Astrocyte (in vitro differentiated cells and primary cell): ENCODE results near the gene PSMD2. TPM values are rescaled to one million over a fixed set of nuclear protein-coding genes. Genes with fewer than 3 reads are reported as not detected.

Experiments
- DNase-seq: peaks from one replicate; pipeline ENCODE4 v3.0.0-alpha.2; 2010; ENCODE audit warnings: low read depth
- FAIRE-seq: peaks from 2 replicates; lab custom pipeline; 2011; peaks lifted over from hg19 to GRCh38; lab: Jason Lieb, UNC
- H2AFZ ChIP-seq: 2 replicates; pipeline ENCODE4 v1.6.0; 2012; ENCODE audit warnings: low read depth, low read length, inconsistent platforms
- H3K27ac ChIP-seq: 2 replicates; pipeline ENCODE4 v1.5.1; 2011; ENCODE audit warnings: low read depth, low read length, inconsistent platforms
- H3K27me3 ChIP-seq: 2 replicates; pipeline ENCODE4 v1.6.0; 2011; ENCODE audit warnings: low read length, inconsistent platforms; ENCODE audit not compliant: insufficient read depth
- H3K36me3 ChIP-seq: 2 replicates; pipeline ENCODE4 v1.5.1; 2011; ENCODE audit warnings: low read length, inconsistent platforms; ENCODE audit not compliant: insufficient read depth
- H3K4me1 ChIP-seq: 2 replicates; pipeline ENCODE4 v1.5.1; 2011; ENCODE audit warnings: low read length, inconsistent platforms; ENCODE audit not compliant: insufficient read depth
- H3K4me2 ChIP-seq: 2 replicates; pipeline ENCODE4 v1.6.0; 2012; ENCODE audit warnings: low read length, inconsistent platforms
- H3K4me3 ChIP-seq: 2 replicates; pipeline ENCODE4 v1.5.1; 2011; ENCODE audit warnings: low read depth, mild to moderate bottlenecking, low read length, inconsistent platforms; ENCODE audit not compliant: insufficient read depth
- H3K79me2 ChIP-seq: 2 replicates; pipeline ENCODE4 v1.6.0; 2012; ENCODE audit warnings: mild to moderate bottlenecking, low read length, inconsistent platforms; ENCODE audit not compliant: insufficient read depth
- H3K9ac ChIP-seq: 2 replicates; pipeline ENCODE4 v1.6.0; 2012; ENCODE audit warnings: mild to moderate bottlenecking, low read length, inconsistent platforms
- H3K9me3 ChIP-seq: 2 replicates; pipeline ENCODE4 v1.5.1; 2012; ENCODE audit warnings: low read depth, mild to moderate bottlenecking, low read length, inconsistent platforms; ENCODE audit not compliant: insufficient read depth
- H4K20me1 ChIP-seq: 2 replicates; pipeline ENCODE4 v1.6.0; 2012; ENCODE audit warnings: low read length, inconsistent platforms; ENCODE audit not compliant: insufficient read depth
- H3K27ac Mint-ChIP-seq: one replicate; pipeline ENCODE4 v1.8.0; 2021; ENCODE audit warnings: mild to moderate bottlenecking, mixed read lengths; ENCODE audit not compliant: unreplicated experiment
- H3K27me3 Mint-ChIP-seq: one replicate; pipeline ENCODE4 v1.8.0; 2021; ENCODE audit warnings: low read depth, mixed read lengths; ENCODE audit not compliant: unreplicated experiment
- H3K36me3 Mint-ChIP-seq: one replicate; pipeline ENCODE4 v1.8.0; 2021; ENCODE audit warnings: low read depth, mixed read lengths; ENCODE audit not compliant: unreplicated experiment
- H3K4me1 Mint-ChIP-seq: one replicate; pipeline ENCODE4 v1.8.0; 2021; ENCODE audit warnings: low read depth, mixed read lengths; ENCODE audit not compliant: unreplicated experiment
- H3K4me3 Mint-ChIP-seq: one replicate; pipeline ENCODE4 v1.8.0; 2021; ENCODE audit warnings: mild to moderate bottlenecking, moderate library complexity, mixed read lengths; ENCODE audit not compliant: unreplicated experiment
- H3K9me3 Mint-ChIP-seq: one replicate; pipeline ENCODE4 v1.8.0; 2021; ENCODE audit warnings: mild to moderate bottlenecking, mixed read lengths; ENCODE audit not compliant: unreplicated experiment
- CTCF ChIP-seq: IDR thresholded peaks from 2 replicates; pipeline ENCODE4 v1.5.1; 2011; ENCODE audit warnings: low read depth, mild to moderate bottlenecking, inconsistent platforms, low read length, moderate library complexity; ENCODE audit not compliant: insufficient read depth
- EZH2 ChIP-seq: IDR thresholded peaks from 2 replicates; pipeline ENCODE4 v1.6.1; 2012; ENCODE audit warnings: mild to moderate bottlenecking, low read length, inconsistent platforms; ENCODE audit not compliant: insufficient read depth
- total RNA-seq: library from RNA; stranded (reverse); gene quantifications from 2 replicates; pipeline ENCODE4 v1.2.1, GENCODE V29; 2021

PSMD2 gene
- total RNA-seq, 1 donor from 2014 or later, result 588 TPM

DNA sequence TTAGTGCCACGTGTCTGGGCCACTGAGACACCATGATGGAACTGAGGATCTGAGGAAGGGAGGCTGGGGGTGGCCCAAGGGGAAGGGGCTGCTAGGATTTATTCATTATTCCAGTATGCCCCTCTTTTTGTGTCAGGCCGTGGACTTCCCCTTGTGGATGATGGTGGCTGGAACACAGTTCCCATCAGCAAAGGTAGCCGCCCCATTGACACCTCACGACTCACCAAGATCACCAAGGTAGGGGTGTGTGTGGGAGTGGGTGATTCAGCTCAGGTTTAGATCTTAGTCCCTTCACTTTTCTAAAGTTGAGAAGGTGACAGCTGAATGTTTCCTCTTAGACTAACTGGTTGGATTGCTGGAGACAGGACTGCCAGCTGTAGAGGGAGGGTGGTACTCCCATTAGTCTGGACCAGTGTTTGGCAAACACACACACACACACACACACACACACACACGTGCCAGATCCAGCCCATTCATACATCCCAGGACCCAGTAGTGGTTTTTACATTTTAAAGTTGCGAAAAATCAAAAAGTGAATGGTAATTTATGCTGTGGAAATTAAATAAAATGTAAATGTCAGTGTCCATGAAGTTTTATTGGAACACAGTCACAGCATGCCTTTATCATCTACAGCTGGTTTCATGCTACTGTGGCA, 26.8 kb downstream of the PSMD2 start:
- no peaks in the 10 kb centered on the region for H3K9me3 ChIP-seq
- peaks cover 5% of the 10 kb centered on the region for H3K4me1 Mint-ChIP-seq
- H3K4me3 Mint-ChIP-seq, result no peak overlapping the region
- peaks cover under 1% of the 10 kb centered on the region for H3K4me1 ChIP-seq
- H3K4me2 ChIP-seq, result no peak overlapping the region
- H3K36me3 ChIP-seq, result peaks cover 88% of the 10 kb centered on the region
- H4K20me1 ChIP-seq, result peaks cover 98% of the 10 kb centered on the region
- H3K79me2 ChIP-seq, result peaks cover 93% of the 10 kb centered on the region
- H3K9me3 Mint-ChIP-seq, result no peaks in the 10 kb centered on the region
- peaks cover 59% of the 10 kb centered on the region for H3K36me3 Mint-ChIP-seq
- no peaks in the 10 kb centered on the region for H3K27me3 Mint-ChIP-seq
- FAIRE-seq (no peak), DNase-seq (no peak)
- no peak overlapping the region for H2AFZ ChIP-seq
- H3K4me3 ChIP-seq, result no peak overlapping the region
- no peak overlapping the region for H3K27ac ChIP-seq
- no peak overlapping the region for H3K9ac ChIP-seq
- no peak for TF ChIP-seq CTCF
- H3K27ac Mint-ChIP-seq, result no peak overlapping the region
- no peaks in the 10 kb centered on the region for H3K27me3 ChIP-seq

DNA sequence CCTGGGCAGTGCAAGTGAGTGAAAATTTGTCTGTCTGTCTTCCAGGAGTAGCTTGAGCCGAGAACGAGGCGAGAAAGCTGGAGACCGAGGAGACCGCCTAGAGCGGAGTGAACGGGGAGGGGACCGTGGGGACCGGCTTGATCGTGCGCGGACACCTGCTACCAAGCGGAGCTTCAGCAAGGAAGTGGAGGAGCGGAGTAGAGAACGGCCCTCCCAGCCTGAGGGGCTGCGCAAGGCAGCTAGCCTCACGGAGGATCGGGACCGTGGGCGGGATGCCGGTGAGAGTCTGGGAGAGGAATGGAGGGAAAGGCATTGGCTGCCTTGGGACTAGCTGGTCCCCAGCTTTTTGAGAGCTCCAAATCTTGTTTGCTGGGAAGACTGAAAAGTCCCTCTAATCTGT, 28.1 kb downstream of the PSMD2 start:
- Mint-ChIP-seq H3K4me1 (peaks cover 15% of the 10 kb centered on the region), H3K27ac (no peak overlapping the region), H3K4me3 (peak overlapping the region; percentile 34), H3K36me3 (peaks cover 60% of the 10 kb centered on the region), H3K27me3 (no peaks in the 10 kb centered on the region), H3K9me3 (no peaks in the 10 kb centered on the region)
- H3K4me3 ChIP-seq, result no peak overlapping the region
- peaks cover 87% of the 10 kb centered on the region for H3K36me3 ChIP-seq
- no peaks in the 10 kb centered on the region for H3K27me3 ChIP-seq
- TF ChIP-seq CTCF (no peak), EZH2 (no peak)
- peaks cover 12% of the 10 kb centered on the region for H3K4me1 ChIP-seq
- H2AFZ ChIP-seq, result no peak overlapping the region
- H3K27ac ChIP-seq, result no peak overlapping the region
- DNase-seq (no peak), FAIRE-seq (no peak)
- H3K9ac ChIP-seq, result no peak overlapping the region
- peaks cover 90% of the 10 kb centered on the region for H3K79me2 ChIP-seq
- H4K20me1 ChIP-seq, result peaks cover 98% of the 10 kb centered on the region
- no peak overlapping the region for H3K4me2 ChIP-seq
- no peaks in the 10 kb centered on the region for H3K9me3 ChIP-seq

DNA sequence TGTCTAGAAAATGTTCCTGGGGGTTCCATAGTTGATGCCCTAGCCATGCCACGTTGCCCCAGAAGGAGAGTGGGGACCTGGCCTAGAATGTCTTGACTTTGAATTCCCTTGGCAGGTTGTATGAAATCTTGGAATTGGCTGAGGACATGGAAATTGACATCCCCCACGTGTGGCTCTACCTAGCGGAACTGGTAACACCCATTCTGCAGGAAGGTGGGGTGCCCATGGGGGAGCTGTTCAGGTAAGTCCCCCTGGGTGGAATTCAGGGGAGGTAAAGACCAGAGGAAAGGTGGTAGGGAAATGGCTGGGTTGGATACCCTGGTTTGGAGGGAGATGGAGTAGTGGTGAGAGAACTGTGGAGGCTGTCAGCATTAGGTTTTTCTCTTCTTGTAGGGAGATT, 29.5 kb downstream of the PSMD2 start:
- Histone ChIP-seq H4K20me1 (peaks cover 98% of the 10 kb centered on the region), H3K4me1 (peaks cover 25% of the 10 kb centered on the region), H3K79me2 (peaks cover 90% of the 10 kb centered on the region), H3K27me3 (no peaks in the 10 kb centered on the region), H3K27ac (no peak overlapping the region), H3K36me3 (peaks cover 85% of the 10 kb centered on the region), H2AFZ (no peak overlapping the region), H3K9me3 (no peaks in the 10 kb centered on the region), H3K4me3 (no peak overlapping the region), H3K9ac (no peak overlapping the region), H3K4me2 (no peak overlapping the region)
- DNase-seq (no peak), FAIRE-seq (no peak)
- H3K4me1 Mint-ChIP-seq, result peaks cover 25% of the 10 kb centered on the region
- no peaks in the 10 kb centered on the region for H3K27me3 Mint-ChIP-seq
- no peak overlapping the region for H3K4me3 Mint-ChIP-seq
- peaks cover 65% of the 10 kb centered on the region for H3K36me3 Mint-ChIP-seq
- TF ChIP-seq CTCF, result no peak
- TF ChIP-seq EZH2, result no peak
- H3K27ac Mint-ChIP-seq, result peak overlapping the region; percentile 44
- no peaks in the 10 kb centered on the region for H3K9me3 Mint-ChIP-seq
